HepG2 (cell line): ENCODE results near the gene CABP4. TPM values are rescaled to one million over a fixed set of nuclear protein-coding genes. Genes with fewer than 3 reads are reported as not detected.
A peak's percentile ranks its signal among the peaks of the same experiment; 100 is the strongest.

ENCODE experiments used
- ATF4 ChIP-seq, 2 experiments: fragments of 450-650 bp in 1 of 2; sonication (generic) in 1 of 2; formaldehyde crosslinking; IDR thresholded peaks; 2 replicates each; pipeline versions ENCODE4 v1.5.0 to v1.8.0; 2020 to 2022; ENCODE audit warnings: mild to moderate bottlenecking in 1 of 2, missing genetic modification reagents in 1 of 2
- GATA4 ChIP-seq: sonication (generic); IDR thresholded peaks from 2 replicates; pipeline ENCODE4 v1.6.1; 2016; ENCODE audit warnings: antibody characterized with exemption, low read depth, borderline replicate concordance
- HBP1 ChIP-seq: IDR thresholded peaks from 2 replicates; pipeline ENCODE4 v1.6.1; 2016; ENCODE audit warnings: low read depth, control low read depth
- JDP2 ChIP-seq: sonication (generic); formaldehyde crosslinking; IDR thresholded peaks from 2 replicates; pipeline ENCODE4 v1.8.1; 2022; ENCODE audit warnings: missing genetic modification reagents, borderline replicate concordance
- NAIF1 ChIP-seq: sonication (generic); formaldehyde crosslinking; IDR thresholded peaks from 2 replicates; pipeline ENCODE4 v1.5.0; 2020; ENCODE audit warnings: mild to moderate bottlenecking, missing genetic modification reagents, borderline replicate concordance
- NFAT5 ChIP-seq: sonication (generic); formaldehyde crosslinking; IDR thresholded peaks from 2 replicates; pipeline ENCODE4 v1.4.0; 2020; ENCODE audit warnings: missing genetic modification reagents
- NFE2 ChIP-seq: sonication (generic); formaldehyde crosslinking; IDR thresholded peaks from 2 replicates; pipeline ENCODE4 v1.4.0; 2020; ENCODE audit warnings: missing genetic modification reagents
- SPEN ChIP-seq: sonication (generic); formaldehyde crosslinking; IDR thresholded peaks from 2 replicates; pipeline ENCODE4 v1.5.1; 2020; ENCODE audit warnings: low read depth, mild to moderate bottlenecking, missing genetic modification reagents
- ZFY ChIP-seq: sonication (generic); formaldehyde crosslinking; IDR thresholded peaks from 2 replicates; pipeline ENCODE4 v1.4.0; 2020; ENCODE audit warnings: missing genetic modification reagents
- ZNF143 ChIP-seq: sonication (generic); formaldehyde crosslinking; IDR thresholded peaks from 2 replicates; pipeline ENCODE4 v1.4.0; 2020; ENCODE audit warnings: missing genetic modification reagents
- ZNF318 ChIP-seq: sonication (generic); formaldehyde crosslinking; IDR thresholded peaks from 2 replicates; pipeline ENCODE4 v1.4.0; 2020; ENCODE audit warnings: mild to moderate bottlenecking, missing genetic modification reagents
- ZNF329 ChIP-seq: sonication (generic); formaldehyde crosslinking; IDR thresholded peaks from 2 replicates; pipeline ENCODE4 v1.9.0; 2021; ENCODE audit warnings: low read depth, mild to moderate bottlenecking, missing genetic modification reagents
- ZNF644 ChIP-seq: IDR thresholded peaks from 2 replicates; pipeline ENCODE4 v1.6.1; 2016; ENCODE audit warnings: low read depth
- ZNF773 ChIP-seq: sonication (generic); formaldehyde crosslinking; IDR thresholded peaks from 2 replicates; pipeline ENCODE4 v1.4.0; 2020; ENCODE audit warnings: missing genetic modification reagents, borderline replicate concordance
- polyA plus RNA-seq, 8 experiments: library from polyadenylated mRNA; depleted of rRNA in 3 of 8; stranded (reverse) in 7 of 8; unstranded in 1 of 8; fragments of >200 nt; fragmentation: Illumina TruSeq in 4 of 8; extraction: Trizol in 4 of 8; gene quantifications; 2 replicates each; pipeline versions ENCODE4 v1.2.1 to v1.2.3, GENCODE V29; 2011 to 2016; ENCODE audit warnings: low read depth in 4 of 8, missing spikeins in 1 of 8, mixed read lengths in 1 of 8; ENCODE audit not compliant: insufficient read depth in 1 of 8
- total RNA-seq, 5 experiments: library from RNA; depleted of rRNA; stranded (reverse); fragments of >200 nt; fragmentation: Illumina TruSeq; extraction: Trizol; gene quantifications; 2 replicates each; pipeline ENCODE4 v1.2.3, GENCODE V29; 2016; ENCODE audit warnings: low read depth in 1 of 5

CABP4 gene
- total and polyA plus RNA-seq, 2 of the 13 experiments (the other 11 are each of a cell fraction or from before 2014, with no cell fraction given): not detected

GRCh38 chr11:67421430-67422031 lies 33.6 kb upstream of the CABP4 start (continued):
- TF ChIP-seq ZNF773 (CRISPR knock-in tag) (no peak), ZNF644 (CRISPR knock-in tag) (no peak), ATF4 (CRISPR knock-in tag; IDR thresholded peaks at IDR 0.05) (no peak), HBP1 (CRISPR knock-in tag) (0 out of 2 replicates have a peak, but pooled peaks have one; percentile 8), NAIF1 (no peak), JDP2 (CRISPR knock-in tag) (no peak), SPEN (no peak), ZFY (CRISPR knock-in tag) (no peak), NFAT5 (CRISPR knock-in tag) (no peak), ZNF329 (CRISPR knock-in tag) (no peak), ZNF143 (CRISPR knock-in tag) (no peak), NFE2 (no peak), ZNF318 (no peak), GATA4 (no peak)
